Endothelial cell of umbilical vein (primary cell): Measurements from ENCODE around the gene PAOX.

Source experiments
- EZH2 ChIP-seq: IDR thresholded peaks from 2 replicates; pipeline ENCODE4 v1.6.1; 2012; ENCODE audit warnings: borderline replicate concordance, low read depth, mild to moderate bottlenecking, moderate library complexity, low read length, inconsistent platforms; ENCODE audit not compliant: severe bottlenecking
- FOS ChIP-seq: IDR thresholded peaks from 2 replicates; pipeline ENCODE4 v1.6.1; 2011; ENCODE audit warnings: mild to moderate bottlenecking, low read length, moderate library complexity, borderline replicate concordance; ENCODE audit not compliant: insufficient read depth
- GATA2 ChIP-seq: IDR thresholded peaks from 2 replicates; pipeline ENCODE4 v1.7.0; 2011; ENCODE audit warnings: low read depth, mild to moderate bottlenecking, moderate library complexity, mixed read lengths, low read length; ENCODE audit not compliant: insufficient read length, insufficient read depth
- JUN ChIP-seq: IDR thresholded peaks from 2 replicates; pipeline ENCODE4 v1.6.1; 2011; ENCODE audit warnings: borderline replicate concordance, low read depth; ENCODE audit not compliant: insufficient read length, insufficient read depth
- MAX ChIP-seq: IDR thresholded peaks from 2 replicates; pipeline ENCODE4 v1.6.1; 2011; ENCODE audit not compliant: insufficient read depth, insufficient read length
- MYC ChIP-seq: IDR thresholded peaks from one replicate; pipeline ENCODE4 v1.6.1; 2011; ENCODE audit warnings: mild to moderate bottlenecking, low read depth, low read length
- POLR2A ChIP-seq: IDR thresholded peaks from 2 replicates; pipeline ENCODE4 v1.6.1; 2012; ENCODE audit warnings: low read depth, mild to moderate bottlenecking, control low read depth, low read length
- POLR2AphosphoS5 ChIP-seq: IDR thresholded peaks from 2 replicates; pipeline ENCODE4 v1.6.1; 2012; ENCODE audit warnings: low read depth, mild to moderate bottlenecking, control low read depth, low read length, moderate library complexity; ENCODE audit not compliant: insufficient read depth
- TF ChIP-seq, protein P1 (sequence below), 2 donors: IDR thresholded peaks; 1 replicate in 1 of 2; 2 replicates in 1 of 2; pipeline ENCODE4 v1.5.1; 2011; ENCODE audit warnings: low read length in 2 of 2, mild to moderate bottlenecking in 2 of 2, moderate library complexity in 2 of 2, control low read depth in 1 of 2, inconsistent platforms in 1 of 2, low read depth in 1 of 2; ENCODE audit not compliant: insufficient read depth in 1 of 2; ENCODE audit errors: extremely low read depth in 1 of 2

DNA sequence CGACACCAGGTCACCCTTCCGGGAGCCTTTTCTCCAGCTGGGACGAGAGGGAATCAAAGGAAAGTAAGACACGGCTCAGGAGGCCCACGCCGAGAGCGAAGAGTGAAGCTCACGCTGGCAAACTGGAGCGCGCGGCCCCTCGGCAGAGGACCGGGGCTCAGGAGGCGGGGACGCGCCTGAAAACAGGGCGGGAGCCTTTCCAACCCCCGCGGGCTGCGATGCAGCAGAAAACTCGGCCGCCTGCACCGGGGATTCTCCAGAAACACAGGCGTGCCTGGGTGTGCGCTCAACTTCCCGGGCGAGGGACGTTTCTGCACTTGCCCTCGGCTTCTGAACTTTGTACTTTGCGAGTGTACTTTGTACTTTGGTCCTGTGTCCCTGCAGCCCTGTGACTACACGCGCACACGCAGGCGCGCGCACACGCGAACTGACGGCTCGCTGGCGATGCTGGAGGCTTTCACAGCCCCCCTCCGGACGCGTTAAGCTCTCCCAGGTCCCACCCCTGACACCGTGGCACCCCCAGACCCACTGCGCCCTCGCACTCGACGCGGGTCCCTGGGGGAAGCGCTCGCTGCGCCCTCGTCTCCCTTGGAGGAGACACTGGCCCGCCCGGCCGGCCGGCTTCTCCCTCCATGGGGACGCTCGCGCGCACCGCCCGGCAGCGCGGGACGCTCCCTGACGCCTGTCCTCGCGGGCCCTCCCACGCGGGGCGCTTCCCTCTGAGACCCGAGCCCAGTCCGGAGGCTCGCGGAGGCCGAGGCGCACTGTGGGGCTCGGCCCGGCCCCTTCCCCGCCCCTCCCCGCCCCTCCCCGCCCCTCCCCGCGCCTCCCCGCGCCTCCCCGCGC, 588 bp upstream of the PAOX start:
- TF ChIP-seq, protein P1, sequence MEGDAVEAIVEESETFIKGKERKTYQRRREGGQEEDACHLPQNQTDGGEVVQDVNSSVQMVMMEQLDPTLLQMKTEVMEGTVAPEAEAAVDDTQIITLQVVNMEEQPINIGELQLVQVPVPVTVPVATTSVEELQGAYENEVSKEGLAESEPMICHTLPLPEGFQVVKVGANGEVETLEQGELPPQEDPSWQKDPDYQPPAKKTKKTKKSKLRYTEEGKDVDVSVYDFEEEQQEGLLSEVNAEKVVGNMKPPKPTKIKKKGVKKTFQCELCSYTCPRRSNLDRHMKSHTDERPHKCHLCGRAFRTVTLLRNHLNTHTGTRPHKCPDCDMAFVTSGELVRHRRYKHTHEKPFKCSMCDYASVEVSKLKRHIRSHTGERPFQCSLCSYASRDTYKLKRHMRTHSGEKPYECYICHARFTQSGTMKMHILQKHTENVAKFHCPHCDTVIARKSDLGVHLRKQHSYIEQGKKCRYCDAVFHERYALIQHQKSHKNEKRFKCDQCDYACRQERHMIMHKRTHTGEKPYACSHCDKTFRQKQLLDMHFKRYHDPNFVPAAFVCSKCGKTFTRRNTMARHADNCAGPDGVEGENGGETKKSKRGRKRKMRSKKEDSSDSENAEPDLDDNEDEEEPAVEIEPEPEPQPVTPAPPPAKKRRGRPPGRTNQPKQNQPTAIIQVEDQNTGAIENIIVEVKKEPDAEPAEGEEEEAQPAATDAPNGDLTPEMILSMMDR (IDR thresholded peaks at IDR 0.05; ENCODE audit: extremely low read depth in 1 of 2, insufficient read depth in 1 of 2, low read depth in 1 of 2, low read length in 2 of 2): no peak
- TF ChIP-seq EZH2 (no peak), POLR2AphosphoS5 (no peak), POLR2A (no peak), MYC (no peak), MAX (no peak), GATA2 (no peak), JUN (no peak), FOS (no peak)
